ENCODE measurements around the gene BBS10.

Gene BBS10

GRCh38 chr12:76299536-76300296 lies 48.5 kb downstream of the BBS10 start:
- TF ChIP-seq, protein P1, sequence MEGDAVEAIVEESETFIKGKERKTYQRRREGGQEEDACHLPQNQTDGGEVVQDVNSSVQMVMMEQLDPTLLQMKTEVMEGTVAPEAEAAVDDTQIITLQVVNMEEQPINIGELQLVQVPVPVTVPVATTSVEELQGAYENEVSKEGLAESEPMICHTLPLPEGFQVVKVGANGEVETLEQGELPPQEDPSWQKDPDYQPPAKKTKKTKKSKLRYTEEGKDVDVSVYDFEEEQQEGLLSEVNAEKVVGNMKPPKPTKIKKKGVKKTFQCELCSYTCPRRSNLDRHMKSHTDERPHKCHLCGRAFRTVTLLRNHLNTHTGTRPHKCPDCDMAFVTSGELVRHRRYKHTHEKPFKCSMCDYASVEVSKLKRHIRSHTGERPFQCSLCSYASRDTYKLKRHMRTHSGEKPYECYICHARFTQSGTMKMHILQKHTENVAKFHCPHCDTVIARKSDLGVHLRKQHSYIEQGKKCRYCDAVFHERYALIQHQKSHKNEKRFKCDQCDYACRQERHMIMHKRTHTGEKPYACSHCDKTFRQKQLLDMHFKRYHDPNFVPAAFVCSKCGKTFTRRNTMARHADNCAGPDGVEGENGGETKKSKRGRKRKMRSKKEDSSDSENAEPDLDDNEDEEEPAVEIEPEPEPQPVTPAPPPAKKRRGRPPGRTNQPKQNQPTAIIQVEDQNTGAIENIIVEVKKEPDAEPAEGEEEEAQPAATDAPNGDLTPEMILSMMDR (IDR thresholded peaks at IDR 0.05; ENCODE audit: extremely low read depth, missing control alignments): no peak
- DNase-seq (ENCODE audit: low spot score): no peak

All from GM20000 (cell line).